ENCODE data around the gene PRDM4.

Gene PRDM4

DNA sequence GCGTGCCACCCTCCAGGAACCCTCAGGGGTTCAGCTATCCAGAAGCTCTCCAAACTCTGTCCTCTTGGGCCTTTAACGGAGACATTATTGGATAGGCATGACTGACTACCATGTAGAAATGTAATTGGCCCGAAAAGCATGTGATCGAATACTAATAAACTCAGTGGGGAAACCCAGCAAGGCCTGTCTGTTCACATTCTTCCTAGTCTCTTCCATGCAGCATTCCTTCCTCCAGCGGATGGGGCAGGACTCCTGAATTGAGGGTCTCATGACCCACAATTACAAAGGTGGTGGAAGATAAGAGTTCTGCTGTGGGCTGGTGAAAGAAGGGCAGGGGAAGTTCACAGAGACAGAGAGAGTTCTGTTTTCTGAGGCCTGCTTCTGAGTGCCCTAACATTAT, 6.5 kb upstream of the PRDM4 start:
- no peak overlapping the region for H2AFZ ChIP-seq (ENCODE audit: low read length)

DNA sequence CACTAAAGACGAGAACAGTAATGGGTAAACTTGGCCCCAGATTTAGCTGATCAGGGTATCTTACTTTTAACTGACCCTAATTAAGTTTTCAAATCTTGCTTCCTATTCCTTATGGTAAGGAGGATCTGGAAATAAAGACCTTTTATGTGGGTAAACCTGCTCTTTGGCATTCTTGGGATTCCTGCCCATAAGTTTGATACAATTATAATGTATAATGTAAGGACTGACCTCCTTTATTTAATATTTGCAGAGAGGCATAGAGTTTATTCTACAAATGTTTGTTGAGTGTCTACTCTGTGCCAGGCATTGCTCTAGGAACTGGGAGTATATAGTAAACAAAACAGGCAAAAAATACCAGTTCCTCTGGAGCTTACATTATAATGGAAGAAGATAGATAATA, 4.4 kb upstream of the PRDM4 start:
- no peaks in the 10 kb centered on the region for H3K36me3 ChIP-seq (ENCODE audit: insufficient read depth, low read length)

More for the DNA sequence above, 6.5 kb upstream of the PRDM4 start:
- Histone ChIP-seq H3K9me2 (ENCODE audit: low read depth, low read length) (no peaks in the 10 kb centered on the region), H3K27ac (ENCODE audit: low read depth, low read length, poor library complexity, severe bottlenecking) (no peak overlapping the region), H3K4me2 (ENCODE audit: low read length) (no peak overlapping the region), H3K79me2 (ENCODE audit: insufficient read depth, low read length) (no peaks in the 10 kb centered on the region), H3K27me3 (ENCODE audit: insufficient read depth, low read length) (no peaks in the 10 kb centered on the region), H3K9me3 (ENCODE audit: low read length) (no peaks in the 10 kb centered on the region), H4K20me1 (ENCODE audit: insufficient read depth, low read length) (no peaks in the 10 kb centered on the region), H3K4me1 (ENCODE audit: insufficient read depth, low read length, severe bottlenecking) (no peaks in the 10 kb centered on the region), H3K9ac (ENCODE audit: low read length) (no peak overlapping the region), H3K4me3 (ENCODE audit: low read depth, low read length, poor library complexity, severe bottlenecking) (no peak overlapping the region), H3F3A (ENCODE audit: insufficient read depth, low read length) (no peaks in the 10 kb centered on the region), H3K36me3 (ENCODE audit: insufficient read depth, low read length) (no peaks in the 10 kb centered on the region)
- TF ChIP-seq EZH2 (IDR thresholded peaks at IDR 0.05; ENCODE audit: borderline replicate concordance, low read length), result no peak
- TF ChIP-seq, protein P1, sequence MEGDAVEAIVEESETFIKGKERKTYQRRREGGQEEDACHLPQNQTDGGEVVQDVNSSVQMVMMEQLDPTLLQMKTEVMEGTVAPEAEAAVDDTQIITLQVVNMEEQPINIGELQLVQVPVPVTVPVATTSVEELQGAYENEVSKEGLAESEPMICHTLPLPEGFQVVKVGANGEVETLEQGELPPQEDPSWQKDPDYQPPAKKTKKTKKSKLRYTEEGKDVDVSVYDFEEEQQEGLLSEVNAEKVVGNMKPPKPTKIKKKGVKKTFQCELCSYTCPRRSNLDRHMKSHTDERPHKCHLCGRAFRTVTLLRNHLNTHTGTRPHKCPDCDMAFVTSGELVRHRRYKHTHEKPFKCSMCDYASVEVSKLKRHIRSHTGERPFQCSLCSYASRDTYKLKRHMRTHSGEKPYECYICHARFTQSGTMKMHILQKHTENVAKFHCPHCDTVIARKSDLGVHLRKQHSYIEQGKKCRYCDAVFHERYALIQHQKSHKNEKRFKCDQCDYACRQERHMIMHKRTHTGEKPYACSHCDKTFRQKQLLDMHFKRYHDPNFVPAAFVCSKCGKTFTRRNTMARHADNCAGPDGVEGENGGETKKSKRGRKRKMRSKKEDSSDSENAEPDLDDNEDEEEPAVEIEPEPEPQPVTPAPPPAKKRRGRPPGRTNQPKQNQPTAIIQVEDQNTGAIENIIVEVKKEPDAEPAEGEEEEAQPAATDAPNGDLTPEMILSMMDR (IDR thresholded peaks at IDR 0.05; ENCODE audit: low read length), result no peak

DNA sequence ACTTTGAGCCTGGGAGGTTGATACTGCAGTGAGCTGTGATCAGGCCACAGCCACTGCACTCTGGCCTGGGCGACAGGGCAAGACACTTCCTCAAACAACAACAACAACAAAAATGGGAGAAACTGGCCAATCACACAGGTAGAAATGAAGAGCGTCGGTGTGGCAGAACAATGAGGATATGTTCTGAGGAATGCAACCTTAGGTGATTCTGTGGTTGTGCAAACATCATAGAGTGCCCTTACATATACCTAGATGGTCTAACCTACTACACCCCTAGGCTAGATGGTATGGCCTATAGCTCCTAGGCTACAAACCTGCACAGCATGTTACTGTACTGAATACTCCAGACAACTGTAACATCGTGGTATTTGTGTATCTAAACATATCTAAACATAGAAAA, 3.7 kb upstream of the PRDM4 start:
- Histone ChIP-seq H3K9ac (ENCODE audit: low read length) (no peak overlapping the region), H3K27ac (ENCODE audit: low read depth, low read length, poor library complexity, severe bottlenecking) (no peak overlapping the region)

More for the DNA sequence above, 4.4 kb upstream of the PRDM4 start:
- TF ChIP-seq, protein P1 (IDR thresholded peaks at IDR 0.05; ENCODE audit: low read length), result no peak
- TF ChIP-seq EZH2 (IDR thresholded peaks at IDR 0.05; ENCODE audit: borderline replicate concordance, low read length), result no peak
- Histone ChIP-seq H2AFZ (ENCODE audit: low read length) (no peak overlapping the region), H3K4me1 (ENCODE audit: insufficient read depth, low read length, severe bottlenecking) (peaks cover 4% of the 10 kb centered on the region), H3K4me3 (ENCODE audit: low read depth, low read length, poor library complexity, severe bottlenecking) (no peak overlapping the region), H4K20me1 (ENCODE audit: insufficient read depth, low read length) (no peaks in the 10 kb centered on the region), H3K9me3 (ENCODE audit: low read length) (no peaks in the 10 kb centered on the region), H3F3A (ENCODE audit: insufficient read depth, low read length) (no peaks in the 10 kb centered on the region), H3K27ac (ENCODE audit: low read depth, low read length, poor library complexity, severe bottlenecking) (no peak overlapping the region), H3K4me2 (ENCODE audit: low read length) (no peak overlapping the region), H3K79me2 (ENCODE audit: insufficient read depth, low read length) (peaks cover 1% of the 10 kb centered on the region), H3K9ac (ENCODE audit: low read length) (no peak overlapping the region), H3K27me3 (ENCODE audit: insufficient read depth, low read length) (no peaks in the 10 kb centered on the region), H3K9me2 (ENCODE audit: low read depth, low read length) (no peaks in the 10 kb centered on the region)

More for the DNA sequence above, 3.7 kb upstream of the PRDM4 start:
- Histone ChIP-seq H3K4me1 (ENCODE audit: insufficient read depth, low read length, severe bottlenecking) (peaks cover 7% of the 10 kb centered on the region), H3K36me3 (ENCODE audit: insufficient read depth, low read length) (no peaks in the 10 kb centered on the region), H4K20me1 (ENCODE audit: insufficient read depth, low read length) (no peaks in the 10 kb centered on the region), H3K27me3 (ENCODE audit: insufficient read depth, low read length) (no peaks in the 10 kb centered on the region), H3F3A (ENCODE audit: insufficient read depth, low read length) (no peaks in the 10 kb centered on the region), H3K9me3 (ENCODE audit: low read length) (no peaks in the 10 kb centered on the region), H3K4me3 (ENCODE audit: low read depth, low read length, poor library complexity, severe bottlenecking) (no peak overlapping the region), H2AFZ (ENCODE audit: low read length) (no peak overlapping the region), H3K9me2 (ENCODE audit: low read depth, low read length) (no peaks in the 10 kb centered on the region), H3K4me2 (ENCODE audit: low read length) (no peak overlapping the region), H3K79me2 (ENCODE audit: insufficient read depth, low read length) (peaks cover 8% of the 10 kb centered on the region)
- TF ChIP-seq EZH2 (IDR thresholded peaks at IDR 0.05; ENCODE audit: borderline replicate concordance, low read length), result no peak
- TF ChIP-seq, protein P1 (IDR thresholded peaks at IDR 0.05; ENCODE audit: low read length), result no peak

Measured in OCI-LY1 (cell line).